H9 (cell line): ENCODE measurements around the gene DENND5A. TPM values are rescaled to one million over a fixed set of nuclear protein-coding genes. Genes with fewer than 3 reads are reported as not detected.

ENCODE experiments used
- DNase-seq: peaks from one replicate; pipeline ENCODE4 v3.0.0-alpha.2; 2017
- H2AFZ ChIP-seq: one replicate; pipeline ENCODE4 v1.6.1; 2013; ENCODE audit warnings: mild to moderate bottlenecking, low read length, control low read depth, moderate library complexity
- H2AK5ac ChIP-seq: 2 replicates; pipeline ENCODE4 v1.6.1; 2013; ENCODE audit warnings: low read length, control low read depth, mixed read lengths; ENCODE audit not compliant: insufficient read length
- H2BK120ac ChIP-seq: one replicate; pipeline ENCODE4 v1.6.1; 2013; ENCODE audit warnings: low read depth, mild to moderate bottlenecking, low read length, control low read depth, inconsistent platforms; ENCODE audit not compliant: poor library complexity, severe bottlenecking
- H2BK12ac ChIP-seq: 2 replicates; pipeline ENCODE4 v1.6.1; 2013; ENCODE audit warnings: low read length, control low read depth, mixed read lengths, low read depth; ENCODE audit not compliant: insufficient read length
- H2BK15ac ChIP-seq: 2 replicates; pipeline ENCODE4 v1.6.1; 2013; ENCODE audit warnings: low read depth, low read length, control low read depth
- H2BK20ac ChIP-seq: one replicate; pipeline ENCODE4 v1.6.1; 2013; ENCODE audit warnings: low read depth, mild to moderate bottlenecking, low read length, control low read depth, inconsistent platforms; ENCODE audit not compliant: poor library complexity, severe bottlenecking
- H2BK5ac ChIP-seq: 2 replicates; pipeline ENCODE4 v1.6.1; 2013; ENCODE audit warnings: low read length, control low read depth, mixed read lengths; ENCODE audit not compliant: insufficient read length
- H3K14ac ChIP-seq: 2 replicates; pipeline ENCODE4 v1.6.1; 2013; ENCODE audit warnings: low read length, control low read depth; ENCODE audit not compliant: insufficient read depth
- H3K18ac ChIP-seq: 2 replicates; pipeline ENCODE4 v1.6.1; 2013; ENCODE audit warnings: low read depth, mild to moderate bottlenecking, mixed read lengths, low read length, control low read depth; ENCODE audit not compliant: insufficient read length
- H3K23ac ChIP-seq: 2 replicates; pipeline ENCODE4 v1.6.1; 2013; ENCODE audit warnings: low read length, control low read depth, mixed read lengths, low read depth; ENCODE audit not compliant: insufficient read length
- H3K23me2 ChIP-seq: 2 replicates; pipeline ENCODE4 v1.6.1; 2013; ENCODE audit warnings: low read depth, mild to moderate bottlenecking, mixed read lengths, low read length, control low read depth; ENCODE audit not compliant: insufficient read length, poor library complexity, severe bottlenecking
- H3K27ac ChIP-seq: 2 replicates; pipeline ENCODE4 v1.5.1; 2013; ENCODE audit warnings: low read length, control low read depth, mixed read lengths, low read depth; ENCODE audit not compliant: insufficient read length
- H3K27me3 ChIP-seq: 2 replicates; pipeline ENCODE4 v1.6.1; 2013; ENCODE audit warnings: low read length, control low read depth, inconsistent platforms; ENCODE audit not compliant: insufficient read depth
- H3K4ac ChIP-seq: 2 replicates; pipeline ENCODE4 v1.6.1; 2013; ENCODE audit warnings: low read depth, mild to moderate bottlenecking, control low read depth, inconsistent platforms, low read length, moderate library complexity
- H3K4me1 ChIP-seq: 2 replicates; pipeline ENCODE4 v1.6.1; 2013; ENCODE audit warnings: low read length, control low read depth, inconsistent platforms; ENCODE audit not compliant: insufficient read depth
- H3K4me2 ChIP-seq: 2 replicates; pipeline ENCODE4 v1.6.1; 2013; ENCODE audit warnings: low read length, control low read depth, mixed read lengths; ENCODE audit not compliant: insufficient read length, insufficient read depth
- H3K56ac ChIP-seq: 2 replicates; pipeline ENCODE4 v1.6.1; 2013; ENCODE audit warnings: low read depth, mild to moderate bottlenecking, mixed read lengths, low read length, control low read depth; ENCODE audit not compliant: insufficient read length
- H3K79me1 ChIP-seq: 2 replicates; pipeline ENCODE4 v1.6.1; 2013; ENCODE audit warnings: low read depth, mild to moderate bottlenecking, moderate library complexity, low read length, control low read depth, inconsistent platforms; ENCODE audit not compliant: insufficient read depth, poor library complexity, severe bottlenecking
- H3K79me2 ChIP-seq: 2 replicates; pipeline ENCODE4 v1.6.1; 2013; ENCODE audit warnings: low read length, control low read depth, inconsistent platforms; ENCODE audit not compliant: insufficient read depth
- H3K9ac ChIP-seq: 2 replicates; pipeline ENCODE4 v1.6.1; 2013; ENCODE audit warnings: low read length, control low read depth, mixed read lengths; ENCODE audit not compliant: insufficient read length; ENCODE audit errors: extremely low read depth
- H3K9me3 ChIP-seq: one replicate; pipeline ENCODE4 v1.6.1; 2013; ENCODE audit warnings: low read depth, low read length, inconsistent platforms; ENCODE audit not compliant: control insufficient read depth
- H3T11ph ChIP-seq: one replicate; pipeline ENCODE4 v1.6.1; 2013; ENCODE audit warnings: mild to moderate bottlenecking, low read length, control low read depth, inconsistent platforms
- H4K20me1 ChIP-seq: one replicate; pipeline ENCODE4 v1.6.1; 2013; ENCODE audit not compliant: control insufficient read depth, insufficient read length, insufficient read depth
- H4K5ac ChIP-seq: 2 replicates; pipeline ENCODE4 v1.6.1; 2013; ENCODE audit warnings: low read depth, mild to moderate bottlenecking, mixed read lengths, low read length, control low read depth; ENCODE audit not compliant: insufficient read length
- H4K8ac ChIP-seq: replicated peaks from 2 replicates; pipeline ENCODE4 v1.6.1; 2013; ENCODE audit warnings: low read length, control low read depth, mixed read lengths, low read depth; ENCODE audit not compliant: insufficient read length
- H4K91ac ChIP-seq: 2 replicates; pipeline ENCODE4 v1.6.1; 2013; ENCODE audit warnings: low read depth, mild to moderate bottlenecking, moderate library complexity, mixed read lengths, low read length, control low read depth; ENCODE audit not compliant: insufficient read length
- H3K27ac Mint-ChIP-seq, 3 experiments: 2 replicates in 2 of 3; 3 replicates in 1 of 3; pipeline ENCODE4 v1.8.0; 2020 to 2021; ENCODE audit warnings: mixed read lengths in 3 of 3, mild to moderate bottlenecking in 1 of 3, moderate library complexity in 1 of 3
- H3K27me3 Mint-ChIP-seq: 2 replicates; pipeline ENCODE4 v1.8.0; 2021; ENCODE audit warnings: low read depth, mild to moderate bottlenecking, moderate library complexity, mixed read lengths
- H3K36me3 Mint-ChIP-seq, 3 experiments: 2 replicates in 2 of 3; 3 replicates in 1 of 3; pipeline ENCODE4 v1.8.0; 2020 to 2021; ENCODE audit warnings: low read depth in 3 of 3, mixed read lengths in 3 of 3; ENCODE audit not compliant: insufficient read depth in 1 of 3
- H3K4me1 Mint-ChIP-seq, 2 experiments: 2 replicates each; pipeline ENCODE4 v1.8.0; 2020; ENCODE audit warnings: mixed read lengths in 2 of 2
- H3K4me3 Mint-ChIP-seq, 2 experiments: 2 replicates in 1 of 2; 3 replicates in 1 of 2; pipeline ENCODE4 v1.8.0; 2020 to 2021; ENCODE audit warnings: mild to moderate bottlenecking in 2 of 2, mixed read lengths in 2 of 2, moderate library complexity in 1 of 2
- H3K9me3 Mint-ChIP-seq, 2 experiments: 2 replicates in 1 of 2; 3 replicates in 1 of 2; pipeline ENCODE4 v1.8.0; 2020; ENCODE audit warnings: mild to moderate bottlenecking in 2 of 2, mixed read lengths in 2 of 2, moderate library complexity in 1 of 2
- CTCF ChIP-seq: fragments of 200-600 bp; sonication (generic); conservative IDR thresholded peaks from 3 replicates; pipeline ENCODE4 v1.8.0; 2021; ENCODE audit warnings: antibody characterized with exemption, mild to moderate bottlenecking
- total RNA-seq: library from RNA; stranded (reverse); gene quantifications from 2 replicates; pipeline ENCODE4 v1.2.1, GENCODE V29; 2021

DENND5A gene
- total RNA-seq, 1 experiment from 2014 or later: 59.6 TPM

GRCh38 chr11:9160166-9160565 lies 105.0 kb downstream of the DENND5A start:
- no peak overlapping the region for H3K4me2 ChIP-seq

More at GRCh38 chr11:9160166-9160565, 105.0 kb downstream of the DENND5A start:
- peak overlapping the region in 2 of 3 experiments; percentile 12 to 25; a peak in 2 of 7 replicates for H3K27ac Mint-ChIP-seq
- Histone ChIP-seq H4K5ac (no peak overlapping the region), H3K23me2 (no peaks in the 10 kb centered on the region), H3K79me1 (no peaks in the 10 kb centered on the region), H3K27me3 (no peaks in the 10 kb centered on the region), H3K14ac (no peak overlapping the region), H2AK5ac (no peak overlapping the region), H3K79me2 (no peaks in the 10 kb centered on the region), H3K4ac (no peak overlapping the region), H3K9ac (no peak overlapping the region), H3K9me3 (no peaks in the 10 kb centered on the region), H2BK5ac (no peak overlapping the region), H2AFZ (no peak overlapping the region), H4K20me1 (no peaks in the 10 kb centered on the region), H4K91ac (no peak overlapping the region), H2BK20ac (no peak overlapping the region), H2BK15ac (no peak overlapping the region), H2BK120ac (no peak overlapping the region), H3K18ac (no peak overlapping the region), H3K27ac (no peak overlapping the region), H3K23ac (no peak overlapping the region), H3T11ph (no peak overlapping the region), H2BK12ac (no peak overlapping the region), H3K56ac (no peak overlapping the region), H4K8ac (no peak overlapping the region), H3K4me1 (no peaks in the 10 kb centered on the region)
- no peaks in the 10 kb centered on the region for H3K9me3 Mint-ChIP-seq
- 0 out of 4 replicates have a peak, but pooled peaks cover 0 to 2% of the 10 kb centered on the region in 2 experiments for H3K4me1 Mint-ChIP-seq
- no peak for TF ChIP-seq CTCF
- no peak for DNase-seq
- H3K36me3 Mint-ChIP-seq: peaks cover 13 to 32% (median 22%) of the 10 kb centered on the region in 3 experiments; a peak in 6 of 7 replicates
- no peak overlapping the region for H3K4me3 Mint-ChIP-seq
- H3K27me3 Mint-ChIP-seq: no peaks in the 10 kb centered on the region
